ENCODE results near the gene HP. TPM values are rescaled to one million over a fixed set of nuclear protein-coding genes. Genes with fewer than 3 reads are reported as not detected.
A peak's percentile ranks its signal among the peaks of the same experiment; 100 is the strongest.

Gene HP
- total and polyA plus RNA-seq, 2 of the 13 experiments (the other 11 are each of a cell fraction or from before 2014, with no cell fraction given): 387 to 524 TPM

DNA sequence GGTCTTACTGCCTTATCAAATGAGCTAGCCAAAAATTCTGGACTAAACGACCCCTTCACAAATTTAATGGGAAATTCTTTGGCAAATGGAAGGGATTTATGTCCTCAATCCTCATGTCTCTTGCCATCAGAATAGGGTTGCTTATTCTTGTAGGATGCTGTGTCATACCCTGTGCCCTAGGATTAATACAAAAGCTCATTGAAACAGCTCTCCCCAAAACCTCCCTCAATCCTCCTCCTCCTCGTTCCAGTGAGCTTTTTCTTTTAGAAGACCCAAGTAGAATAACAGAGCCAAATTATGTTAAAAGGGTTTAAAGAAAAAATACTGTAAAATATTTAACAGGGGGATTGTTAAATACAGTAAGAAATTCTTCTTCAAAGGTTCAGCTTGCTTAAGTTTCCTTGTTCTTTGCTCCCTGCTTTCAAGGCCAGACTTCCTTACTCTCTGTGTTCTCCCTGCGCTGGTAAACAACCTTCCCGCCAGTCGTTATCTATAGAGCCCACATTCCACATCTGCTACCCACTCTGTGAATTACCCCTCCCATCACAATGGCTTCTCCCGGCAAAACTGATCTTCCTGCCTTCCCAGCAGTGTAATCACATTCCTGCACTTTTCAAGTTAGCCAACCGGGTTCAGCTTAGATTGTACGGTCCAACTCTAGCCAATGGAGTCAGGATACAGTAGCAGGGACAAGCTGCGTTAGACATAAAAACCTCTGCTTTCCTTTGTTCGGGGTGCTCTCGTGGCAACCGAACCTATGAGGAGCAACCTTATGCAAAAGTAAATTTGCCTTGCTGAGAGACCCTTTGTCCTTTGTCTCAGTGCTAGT, 18.4 kb downstream of the HP start (continued):
- TF ChIP-seq ZNF335 (CRISPR knock-in tag; IDR thresholded peaks at IDR 0.05) (no peak), KDM3A (CRISPR knock-in tag; IDR thresholded peaks at IDR 0.05; ENCODE audit: low read depth) (no peak; the same call in 1 of the 2 replicates), HDAC6 (IDR thresholded peaks at IDR 0.05; ENCODE audit: low read depth, low read length) (no peak), CCDC6 (CRISPR knock-in tag; IDR thresholded peaks at IDR 0.05) (0 out of 2 replicates have a peak, but pooled peaks have one; percentile 18), ZBTB8A (CRISPR knock-in tag; IDR thresholded peaks at IDR 0.05; ENCODE audit: borderline replicate concordance, low read depth) (no peak), TCF7 (IDR thresholded peaks at IDR 0.05; ENCODE audit: low read depth) (peak; percentile 65), ELF1 (CRISPR knock-in tag; IDR thresholded peaks at IDR 0.05) (peak; percentile 49; the same call in 1 of the 2 replicates), NR2F6 (IDR thresholded peaks at IDR 0.05) (peak; percentile 51; the same call in 1 of the 2 replicates), NR2F6 (CRISPR knock-in tag; IDR thresholded peaks at IDR 0.05) (peak; percentile 64), ZNF12 (CRISPR knock-in tag; IDR thresholded peaks at IDR 0.05) (no peak; the same call in 1 of the 2 replicates), RARA (CRISPR knock-in tag; IDR thresholded peaks at IDR 0.05) (peak; percentile 62; the same call in 1 of the 2 replicates), MIER3 (CRISPR knock-in tag; IDR thresholded peaks at IDR 0.05; ENCODE audit: borderline replicate concordance) (peak; percentile 80), ZNF639 (CRISPR knock-in tag; conservative IDR thresholded peaks at IDR 0.05) (peak; percentile 62; the same call in 1 of the 2 replicates), SATB2 (CRISPR knock-in tag; IDR thresholded peaks at IDR 0.05) (no peak), KDM5B (CRISPR knock-in tag; IDR thresholded peaks at IDR 0.05; ENCODE audit: borderline replicate concordance) (no peak), MATR3 (CRISPR knock-in tag; IDR thresholded peaks at IDR 0.05) (no peak), HNRNPH1 (optimal IDR thresholded peaks at IDR 0.05; ENCODE audit: low read depth, low read length) (no peak), ZNF556 (CRISPR knock-in tag; IDR thresholded peaks at IDR 0.05; ENCODE audit: borderline replicate concordance) (no peak), SRF (IDR thresholded peaks at IDR 0.05; ENCODE audit: low read depth, low read length) (no peak), ZBTB10 (CRISPR knock-in tag; IDR thresholded peaks at IDR 0.05; ENCODE audit: borderline replicate concordance) (peak; percentile 5; the same call in 1 of the 2 replicates), STAT5B (CRISPR knock-in tag; IDR thresholded peaks at IDR 0.05) (no peak), ZFP37 (CRISPR knock-in tag; IDR thresholded peaks at IDR 0.05; ENCODE audit: borderline replicate concordance) (no peak)
- TF ChIP-seq, protein P1, sequence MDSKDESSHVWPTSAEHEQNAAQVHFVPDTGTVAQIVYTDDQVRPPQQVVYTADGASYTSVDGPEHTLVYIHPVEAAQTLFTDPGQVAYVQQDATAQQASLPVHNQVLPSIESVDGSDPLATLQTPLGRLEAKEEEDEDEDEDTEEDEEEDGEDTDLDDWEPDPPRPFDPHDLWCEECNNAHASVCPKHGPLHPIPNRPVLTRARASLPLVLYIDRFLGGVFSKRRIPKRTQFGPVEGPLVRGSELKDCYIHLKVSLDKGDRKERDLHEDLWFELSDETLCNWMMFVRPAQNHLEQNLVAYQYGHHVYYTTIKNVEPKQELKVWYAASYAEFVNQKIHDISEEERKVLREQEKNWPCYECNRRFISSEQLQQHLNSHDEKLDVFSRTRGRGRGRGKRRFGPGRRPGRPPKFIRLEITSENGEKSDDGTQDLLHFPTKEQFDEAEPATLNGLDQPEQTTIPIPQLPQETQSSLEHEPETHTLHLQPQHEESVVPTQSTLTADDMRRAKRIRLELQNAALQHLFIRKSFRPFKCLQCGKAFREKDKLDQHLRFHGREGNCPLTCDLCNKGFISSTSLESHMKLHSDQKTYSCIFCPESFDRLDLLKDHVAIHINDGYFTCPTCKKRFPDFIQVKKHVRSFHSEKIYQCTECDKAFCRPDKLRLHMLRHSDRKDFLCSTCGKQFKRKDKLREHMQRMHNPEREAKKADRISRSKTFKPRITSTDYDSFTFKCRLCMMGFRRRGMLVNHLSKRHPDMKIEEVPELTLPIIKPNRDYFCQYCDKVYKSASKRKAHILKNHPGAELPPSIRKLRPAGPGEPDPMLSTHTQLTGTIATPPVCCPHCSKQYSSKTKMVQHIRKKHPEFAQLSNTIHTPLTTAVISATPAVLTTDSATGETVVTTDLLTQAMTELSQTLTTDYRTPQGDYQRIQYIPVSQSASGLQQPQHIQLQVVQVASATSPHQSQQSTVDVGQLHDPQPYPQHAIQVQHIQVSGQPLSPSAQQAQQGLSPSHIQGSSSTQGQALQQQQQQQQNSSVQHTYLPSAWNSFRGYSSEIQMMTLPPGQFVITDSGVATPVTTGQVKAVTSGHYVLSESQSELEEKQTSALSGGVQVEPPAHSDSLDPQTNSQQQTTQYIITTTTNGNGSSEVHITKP (CRISPR knock-in tag; IDR thresholded peaks at IDR 0.05; ENCODE audit: low read depth): peak; percentile 96

Data from HepG2 (cell line).